8988T (cell line): ENCODE measurements around the gene HCK.

ENCODE experiments used
- DNase-seq: peaks from one replicate; pipeline ENCODE4 v3.0.0; 2011

HCK gene

DNA sequence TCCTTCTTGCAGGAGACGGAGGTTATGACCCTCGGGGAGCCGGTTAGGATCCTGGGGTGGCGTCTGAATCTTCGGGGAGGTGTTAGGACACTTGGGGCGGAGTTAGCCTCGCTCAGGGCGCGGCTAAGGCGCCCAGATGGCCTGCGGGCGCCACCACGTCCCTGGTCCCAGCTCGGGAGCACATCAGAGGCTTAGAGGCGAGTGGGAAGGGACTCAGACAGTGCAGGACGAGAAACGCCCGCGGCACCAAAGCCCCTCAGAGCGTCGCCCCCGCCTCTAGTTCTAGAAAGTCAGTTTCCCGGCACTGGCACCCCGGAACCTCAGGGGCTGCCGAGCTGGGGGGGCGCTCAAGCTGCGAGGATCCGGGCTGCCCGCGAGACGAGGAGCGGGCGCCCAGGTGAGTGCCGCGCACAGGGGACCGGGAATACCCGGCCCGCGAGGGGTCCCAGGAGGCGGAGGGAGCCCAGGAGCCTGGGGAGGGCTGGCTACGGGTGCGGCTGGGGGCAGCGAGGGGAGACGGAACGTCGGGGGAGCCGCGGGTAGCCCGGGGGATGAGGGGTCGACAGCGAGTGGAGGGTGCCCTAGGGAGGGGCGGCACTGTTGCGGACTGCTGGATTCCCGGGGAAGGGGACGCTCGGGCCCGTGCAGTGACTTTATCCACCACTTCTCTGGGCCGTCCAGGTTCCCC, at the start of gene HCK:
Gene HCK, plus strand, starts transcription at position 153 of the 688 bp plus-strand sequence.
- DNase-seq = no peak

DNA sequence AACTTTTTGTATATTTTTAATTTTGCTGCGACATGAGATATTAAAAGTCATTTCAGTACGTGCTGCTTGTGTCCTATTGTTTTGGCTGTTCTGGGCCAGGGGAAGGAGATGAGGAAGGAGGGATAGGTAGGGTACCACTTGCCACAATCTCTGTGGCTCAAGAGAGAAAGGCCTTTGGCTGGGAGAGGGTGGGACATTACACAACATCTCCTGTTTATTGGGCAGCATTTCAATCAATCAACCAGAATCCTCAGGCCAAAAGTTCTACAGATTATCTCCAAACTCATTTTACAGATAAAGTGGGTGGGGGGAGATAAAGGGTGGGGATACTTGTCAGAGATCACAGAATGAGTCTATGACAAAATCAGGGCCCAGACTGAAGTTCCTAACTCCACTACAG, 48.7 kb upstream of the HCK start:
- no peak for DNase-seq

- DNase-seq = no peak
Measured at GRCh38 chr20:32004963-32005362, 47.1 kb upstream of the HCK start.

DNA sequence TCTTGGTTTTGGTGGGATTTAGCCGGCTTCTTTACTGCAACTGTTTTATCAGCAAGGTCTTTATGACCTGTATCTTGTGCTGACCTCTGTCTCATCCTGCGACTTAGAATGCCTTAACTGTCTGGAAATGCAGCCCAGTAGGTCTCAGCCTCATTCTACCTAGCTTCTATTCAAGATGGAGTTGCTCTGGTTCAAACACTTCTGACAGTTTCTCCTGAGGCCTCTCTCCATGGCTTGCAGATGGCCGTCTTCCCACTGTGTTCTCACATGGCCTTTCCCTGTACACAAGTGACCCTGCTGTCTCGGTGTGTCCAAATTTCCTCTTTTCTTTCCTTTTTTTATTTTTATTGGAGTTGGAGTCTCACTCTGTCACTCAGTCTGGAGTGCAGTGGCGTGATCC, 46.0 kb upstream of the HCK start:
- no peak for DNase-seq

GRCh38 chr20:32006841-32007786, 44.9 kb upstream of the HCK start:
- no peak for DNase-seq

- DNase-seq = no peak
Measured at GRCh38 chr20:32007787-32008616, 44.0 kb upstream of the HCK start.

- no peak for DNase-seq
Measured at GRCh38 chr20:32009564-32009963, 42.5 kb upstream of the HCK start.

GRCh38 chr20:32010101-32010500, 41.9 kb upstream of the HCK start, which contains the start of gene CCM2L:
CCM2L (plus strand) TSS chr20:32010438; CDS start chr20:32010455, 17 bp downstream.
- DNase-seq = no peak

GRCh38 chr20:32010666-32011065, 41.4 kb upstream of the HCK start:
- DNase-seq = no peak

DNA sequence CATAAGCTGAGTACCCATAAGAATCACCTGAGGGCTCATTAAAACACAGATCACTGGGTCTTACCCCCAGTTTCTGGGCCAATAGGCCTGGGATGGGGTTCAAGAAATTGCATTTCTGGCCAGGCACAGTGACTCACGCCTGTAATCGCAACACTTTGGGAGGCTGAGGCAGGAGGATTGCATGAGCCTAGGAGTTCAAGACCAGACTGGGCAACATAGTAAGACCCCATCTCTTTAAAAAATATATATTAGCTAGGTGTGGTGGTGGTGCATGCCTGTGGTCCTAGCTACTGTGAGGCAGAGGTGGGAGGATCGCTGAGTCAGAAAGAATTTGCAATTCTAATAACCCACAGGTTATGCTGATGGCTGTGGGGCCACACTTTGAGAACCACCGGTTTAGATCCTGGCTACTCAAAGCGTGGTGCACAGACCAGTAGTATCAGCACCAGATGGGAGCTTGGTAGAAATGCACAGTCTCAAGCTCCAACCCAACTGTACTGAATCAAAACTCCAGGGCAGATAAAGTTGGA, 39.8 kb upstream of the HCK start:
- DNase-seq = no peak

DNA sequence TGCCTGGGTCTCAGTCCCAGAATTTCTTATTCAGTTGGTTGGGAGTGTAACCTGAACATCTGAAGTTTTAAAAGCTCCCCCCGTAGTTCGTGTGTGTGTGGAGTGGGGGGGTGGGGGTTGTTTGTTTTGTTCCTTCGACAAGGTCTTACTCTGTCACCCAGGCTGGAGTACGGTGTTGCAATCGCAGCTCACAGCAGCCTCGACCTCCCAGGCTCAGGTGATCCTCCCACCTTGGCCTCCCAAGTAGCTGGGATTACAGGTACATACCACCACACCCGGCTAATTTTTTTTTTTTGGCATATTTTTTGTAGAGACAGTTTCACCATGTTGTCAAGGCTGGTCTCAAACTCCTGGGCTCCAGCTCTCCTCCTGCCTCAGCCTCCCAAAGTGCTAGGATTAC, 38.7 kb upstream of the HCK start:
- DNase-seq = no peak

DNA sequence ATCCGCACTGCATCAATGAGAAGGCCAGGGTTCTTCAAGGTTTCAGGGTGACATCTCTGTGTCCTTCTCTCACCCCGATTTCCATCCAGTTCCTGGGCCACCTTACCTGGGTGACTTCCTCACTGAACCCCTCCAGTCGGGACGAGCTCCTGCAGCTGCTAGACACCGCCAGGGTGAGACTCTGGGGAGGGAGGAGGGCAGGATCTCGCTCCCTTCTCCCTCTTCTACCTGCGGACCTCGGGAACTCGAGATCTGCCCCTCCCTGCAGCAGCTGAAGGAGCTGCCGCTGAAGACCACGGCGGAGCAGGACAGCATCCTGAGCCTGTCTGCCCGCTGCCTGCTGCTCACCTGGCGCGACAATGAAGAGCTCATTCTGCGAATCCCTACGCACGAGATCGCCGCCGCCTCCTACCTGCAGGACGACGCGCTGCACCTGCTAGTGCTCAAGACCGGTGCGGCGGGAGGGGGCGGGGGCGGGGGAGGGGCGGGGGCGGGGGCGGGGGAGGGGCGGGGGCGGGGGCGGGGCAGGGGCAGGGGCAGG, 34.3 kb upstream of the HCK start:
- DNase-seq = peak; percentile 67

- peak; percentile 91 for DNase-seq
Measured at GRCh38 chr20:32018269-32019155, 33.5 kb upstream of the HCK start.

DNA sequence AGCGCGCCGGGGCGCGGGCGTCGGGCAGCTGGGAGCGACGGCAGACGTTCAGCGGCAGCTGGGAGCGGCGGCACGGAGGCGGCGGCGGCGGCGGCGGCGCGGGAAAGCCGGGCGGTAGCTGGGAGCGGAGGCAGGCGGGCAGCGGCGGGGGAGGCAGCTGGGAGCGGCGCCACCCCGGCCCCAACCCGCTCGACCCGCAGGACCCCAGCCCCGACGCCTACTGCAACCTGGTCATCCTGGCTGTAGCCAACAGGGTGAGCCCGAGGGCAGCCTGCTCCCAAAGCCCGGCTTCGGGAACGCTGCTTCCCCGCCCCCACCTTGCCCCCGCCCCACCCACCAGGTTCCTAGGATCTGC, 32.9 kb upstream of the HCK start:
- peak; percentile 73 for DNase-seq

GRCh38 chr20:32019563-32020463, 32.2 kb upstream of the HCK start:
- no peak for DNase-seq

GRCh38 chr20:32021091-32021490, 31.0 kb upstream of the HCK start:
- DNase-seq = no peak

- no peak for DNase-seq
Measured at GRCh38 chr20:32024683-32025295, 27.3 kb upstream of the HCK start.

- DNase-seq = no peak
Measured at GRCh38 chr20:32027643-32028042, 24.4 kb upstream of the HCK start.

DNA sequence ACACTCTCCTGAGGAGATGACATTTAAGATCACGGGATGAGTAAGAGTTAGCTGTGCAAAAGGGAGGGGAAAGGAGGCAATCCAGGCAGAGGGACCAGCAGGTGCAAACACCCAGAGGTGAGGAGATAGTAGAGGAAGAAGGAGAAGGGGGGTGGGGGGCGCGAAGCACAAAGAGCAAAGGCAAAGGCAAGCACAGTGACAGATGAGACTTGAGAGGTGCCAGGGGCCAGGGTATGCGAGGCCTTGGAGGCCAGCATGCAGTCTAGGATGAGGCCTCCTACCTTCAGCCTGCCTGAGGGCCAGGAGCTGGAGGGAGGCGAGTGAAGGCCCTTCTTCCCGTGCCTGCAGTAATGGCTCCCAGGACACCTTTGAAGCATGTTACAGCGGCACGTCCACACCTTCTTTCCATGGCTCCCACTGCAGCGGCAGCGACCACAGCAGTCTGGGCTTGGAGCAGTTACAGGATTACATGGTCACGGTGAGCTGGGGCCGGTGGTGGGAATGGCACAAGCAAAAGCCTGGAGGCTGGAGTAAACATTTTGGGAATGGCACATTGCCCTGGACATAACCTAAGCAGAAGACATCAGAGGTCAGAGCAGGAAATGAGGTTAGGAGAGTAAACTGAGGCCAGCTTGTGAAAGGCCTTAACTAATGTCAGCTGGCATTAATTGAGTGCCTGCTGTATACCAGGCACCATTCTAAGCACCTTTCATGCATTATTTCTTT, 23.2 kb upstream of the HCK start:
- no peak for DNase-seq
